ENCODE results near the gene NTSR1.

The NTSR1 gene

GRCh38 chr20:62726716-62727583 lies 18.3 kb downstream of the NTSR1 start:
- H3K4me3 ChIP-seq (ENCODE audit: control insufficient read depth, low read depth, low read length) = no peak overlapping the region
- DNase-seq (ENCODE audit: low read depth) = no peak
- TF ChIP-seq CTCF (conservative IDR thresholded peaks at IDR 0.05; ENCODE audit: control insufficient read depth, insufficient read depth, low read depth, low read length) = no peak

GRCh38 chr20:62727584-62728027 lies 19.0 kb downstream of the NTSR1 start:
- H3K4me3 ChIP-seq (ENCODE audit: control insufficient read depth, low read depth, low read length) = no peak overlapping the region
- TF ChIP-seq CTCF (conservative IDR thresholded peaks at IDR 0.05; ENCODE audit: control insufficient read depth, insufficient read depth, low read depth, low read length) = no peak
- no peak for DNase-seq (ENCODE audit: low read depth)

- no peak for DNase-seq (ENCODE audit: low read depth)
- no peak overlapping the region for H3K4me3 ChIP-seq (ENCODE audit: control insufficient read depth, low read depth, low read length)
- TF ChIP-seq CTCF (conservative IDR thresholded peaks at IDR 0.05; ENCODE audit: control insufficient read depth, insufficient read depth, low read depth, low read length) = no peak
These were observed 19.6 kb downstream of the NTSR1 start for GRCh38 chr20:62728028-62728780.

GRCh38 chr20:62728781-62729300 lies 20.2 kb downstream of the NTSR1 start:
- DNase-seq (ENCODE audit: low read depth) = no peak

GRCh38 chr20:62730481-62730880 lies 21.8 kb downstream of the NTSR1 start:
- no peak for TF ChIP-seq CTCF (conservative IDR thresholded peaks at IDR 0.05; ENCODE audit: control insufficient read depth, insufficient read depth, low read depth, low read length)

More at GRCh38 chr20:62728781-62729300, 20.2 kb downstream of the NTSR1 start:
- no peak overlapping the region for H3K4me3 ChIP-seq (ENCODE audit: control insufficient read depth, low read depth, low read length)
- TF ChIP-seq CTCF (conservative IDR thresholded peaks at IDR 0.05; ENCODE audit: control insufficient read depth, insufficient read depth, low read depth, low read length) = no peak

GRCh38 chr20:62732031-62732760 lies 23.6 kb downstream of the NTSR1 start:
- no peak for DNase-seq (ENCODE audit: low read depth)
- no peak overlapping the region for H3K4me3 ChIP-seq (ENCODE audit: control insufficient read depth, low read depth, low read length)
- no peak for TF ChIP-seq CTCF (conservative IDR thresholded peaks at IDR 0.05; ENCODE audit: control insufficient read depth, insufficient read depth, low read depth, low read length)

More at GRCh38 chr20:62730481-62730880, 21.8 kb downstream of the NTSR1 start:
- no peak for DNase-seq (ENCODE audit: low read depth)
- no peak overlapping the region for H3K4me3 ChIP-seq (ENCODE audit: control insufficient read depth, low read depth, low read length)
